Subcutaneous abdominal adipose tissue (tissue), 5 donors: ENCODE data around the gene PDZD8.
A peak's percentile ranks its signal among the peaks of the same experiment; 100 is the strongest.

Experiments
- H3K27ac ChIP-seq: one replicate; pipeline ENCODE4 v1.7.0; 2013; ENCODE audit warnings: low read depth, mild to moderate bottlenecking, inconsistent platforms, low read length, moderate library complexity
- H3K27me3 ChIP-seq, 5 donors: one replicate each; pipeline ENCODE4 v1.7.0; 2013; ENCODE audit warnings: low read length in 5 of 5, inconsistent platforms in 1 of 5; ENCODE audit not compliant: control insufficient read depth in 5 of 5, insufficient read depth in 4 of 5
- H3K36me3 ChIP-seq, 5 donors: one replicate each; pipeline ENCODE4 v1.7.0; 2013; ENCODE audit warnings: low read length in 5 of 5; ENCODE audit not compliant: control insufficient read depth in 5 of 5, insufficient read depth in 5 of 5
- H3K4me1 ChIP-seq, 5 donors: one replicate each; pipeline ENCODE4 v1.7.0; 2013; ENCODE audit warnings: low read length in 5 of 5, mild to moderate bottlenecking in 3 of 5, moderate library complexity in 1 of 5; ENCODE audit not compliant: control insufficient read depth in 5 of 5, insufficient read depth in 5 of 5
- H3K4me3 ChIP-seq, 5 donors: one replicate each; pipeline ENCODE4 v1.7.0; 2013; ENCODE audit warnings: low read length in 5 of 5, low read depth in 1 of 5
- H3K9ac ChIP-seq, 5 donors: one replicate each; pipeline ENCODE4 v1.7.0; 2013; ENCODE audit warnings: low read length in 5 of 5, mild to moderate bottlenecking in 4 of 5, moderate library complexity in 3 of 5
- H3K9me3 ChIP-seq, 5 donors: one replicate each; pipeline ENCODE4 v1.7.0; 2013; ENCODE audit warnings: low read length in 5 of 5; ENCODE audit not compliant: control insufficient read depth in 5 of 5
- donor health status: healthy.
- donor health status: healthy.
- donor health status: healthy.
- donor health status: healthy.
- donor health status: healthy.

Gene PDZD8

DNA sequence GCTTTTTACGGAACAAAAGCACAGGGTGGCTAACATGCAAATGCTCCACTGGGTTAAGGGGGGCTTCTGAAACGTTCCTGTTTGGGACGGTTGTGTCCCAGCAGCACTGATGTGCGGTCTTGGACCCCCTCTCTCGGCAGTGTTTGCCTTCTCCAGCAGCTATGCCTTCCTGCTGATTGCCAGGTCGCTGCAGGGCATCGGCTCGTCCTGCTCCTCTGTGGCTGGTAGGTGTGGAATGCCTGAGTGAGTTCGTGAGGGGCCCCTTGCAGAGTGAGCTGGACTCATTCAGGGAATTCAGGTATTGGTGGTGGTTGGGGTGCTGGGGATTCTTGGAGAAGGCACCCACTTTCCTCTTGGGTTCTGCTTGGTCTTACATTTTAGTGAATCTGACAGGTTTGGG lies 121.3 kb downstream of the PDZD8 start:
- Histone ChIP-seq H3K27me3 (peaks cover 0 to 9% (median 7%) of the 10 kb centered on the region in 5 donors), H3K9ac (no peak overlapping the region), H3K36me3 (no peaks in the 10 kb centered on the region), H3K9me3 (no peaks in the 10 kb centered on the region), H3K4me3 (no peak overlapping the region), H3K27ac (no peak overlapping the region), H3K4me1 (peaks cover 2 to 11% (median 10%) of the 10 kb centered on the region in 5 donors)

DNA sequence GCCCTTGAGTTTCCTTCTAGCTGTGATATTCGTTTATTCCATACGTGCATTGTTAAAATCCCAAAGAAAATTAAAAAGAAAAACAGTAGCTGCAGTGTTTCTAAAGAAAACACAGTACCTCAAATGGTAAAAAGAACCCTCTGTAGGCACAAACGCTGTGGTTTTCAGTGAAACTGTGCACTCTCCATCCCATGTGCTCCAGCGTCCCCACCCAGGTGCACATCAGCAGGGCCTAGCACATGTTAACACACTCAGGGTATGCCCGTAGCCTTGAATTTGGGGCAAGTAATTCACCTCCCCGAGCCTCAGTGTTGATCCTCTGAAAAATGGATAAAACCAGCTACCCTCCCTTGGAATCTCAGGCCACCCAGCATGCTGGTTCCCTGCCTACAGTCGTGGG lies 124.8 kb downstream of the PDZD8 start:
- Histone ChIP-seq H3K27me3 (peaks cover 0 to 11% (median 4%) of the 10 kb centered on the region in 5 donors), H3K36me3 (no peaks in the 10 kb centered on the region), H3K9ac (no peak overlapping the region), H3K27ac (no peak overlapping the region), H3K4me3 (no peak overlapping the region), H3K4me1 (peaks cover 2 to 11% (median 10%) of the 10 kb centered on the region in 5 donors), H3K9me3 (no peaks in the 10 kb centered on the region)

DNA sequence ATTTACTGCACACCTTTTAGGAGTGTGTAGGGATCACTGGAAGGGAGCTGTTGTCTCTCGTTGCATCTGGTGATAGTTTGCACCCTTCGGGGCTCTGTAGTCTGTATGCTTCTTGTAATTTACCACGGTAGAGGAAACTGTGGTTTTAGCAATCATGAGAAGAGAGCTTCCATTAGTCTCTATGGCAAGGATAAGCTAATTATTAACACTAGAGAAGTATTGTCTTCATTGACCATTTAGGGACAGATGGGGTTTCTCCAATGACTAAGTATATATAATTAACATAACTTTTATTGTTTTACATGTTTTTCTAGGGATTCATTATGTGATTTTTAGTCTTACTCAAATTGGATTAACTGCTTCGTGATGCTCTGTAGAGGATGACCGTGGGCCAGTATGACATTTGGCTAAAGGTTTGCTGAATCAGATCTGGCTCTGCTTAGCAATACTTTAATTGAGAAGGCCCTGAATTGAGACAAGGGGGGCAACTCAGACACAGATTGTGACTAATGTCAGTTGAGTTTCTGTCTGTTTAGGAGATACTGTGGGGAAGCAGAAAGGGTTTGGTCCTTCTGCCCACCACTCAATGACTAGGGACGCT lies 125.6 kb downstream of the PDZD8 start:
- peaks cover 0 to 15% (median 4%) of the 10 kb centered on the region in 5 donors for H3K27me3 ChIP-seq
- no peak overlapping the region for H3K4me3 ChIP-seq
- no peaks in the 10 kb centered on the region for H3K9me3 ChIP-seq
- no peak overlapping the region for H3K9ac ChIP-seq
- H3K4me1 ChIP-seq, result peaks cover 2 to 11% (median 10%) of the 10 kb centered on the region in 5 donors
- no peak overlapping the region for H3K27ac ChIP-seq
- no peaks in the 10 kb centered on the region for H3K36me3 ChIP-seq

DNA sequence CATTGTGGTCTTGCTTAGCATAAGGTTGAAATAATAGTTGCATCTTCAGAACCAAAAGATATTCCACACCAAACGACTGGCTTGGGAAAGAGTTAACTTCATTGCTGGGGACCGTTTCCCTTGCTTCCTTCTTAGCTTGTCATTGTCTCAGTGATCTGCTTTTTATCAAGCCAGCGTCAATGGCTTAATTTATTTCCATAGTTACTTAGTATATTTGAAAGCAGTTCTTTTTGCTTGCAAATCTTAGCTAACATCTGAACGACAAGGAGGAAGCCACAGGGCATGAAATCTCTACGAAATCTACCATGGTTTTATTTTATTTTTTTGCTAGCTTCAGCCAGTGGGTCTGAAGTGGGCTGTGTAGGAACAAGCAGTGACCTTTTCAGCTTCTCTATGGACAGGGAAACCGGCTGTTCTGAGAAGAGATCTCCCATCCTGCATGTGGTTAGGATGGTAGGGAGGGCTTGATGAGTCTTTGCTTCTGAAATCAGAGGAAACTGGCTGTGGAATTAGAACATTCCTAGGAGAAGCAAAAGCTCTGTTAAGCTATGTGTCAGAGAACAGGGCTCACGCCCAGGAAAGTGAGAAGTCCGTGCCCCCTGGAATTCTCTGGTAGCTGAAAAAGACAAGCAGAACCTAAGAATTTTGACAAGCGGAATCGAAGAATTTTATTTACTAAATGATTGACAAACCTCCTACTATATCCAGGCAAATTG lies 126.3 kb downstream of the PDZD8 start:
- peaks cover 2 to 11% (median 10%) of the 10 kb centered on the region in 5 donors for H3K4me1 ChIP-seq
- H3K27me3 ChIP-seq, result peaks cover 0 to 18% (median 7%) of the 10 kb centered on the region in 5 donors
- H3K9ac ChIP-seq, result no peak overlapping the region
- H3K36me3 ChIP-seq, result no peaks in the 10 kb centered on the region
- H3K27ac ChIP-seq, result no peak overlapping the region
- H3K4me3 ChIP-seq, result no peak overlapping the region
- no peaks in the 10 kb centered on the region for H3K9me3 ChIP-seq

DNA sequence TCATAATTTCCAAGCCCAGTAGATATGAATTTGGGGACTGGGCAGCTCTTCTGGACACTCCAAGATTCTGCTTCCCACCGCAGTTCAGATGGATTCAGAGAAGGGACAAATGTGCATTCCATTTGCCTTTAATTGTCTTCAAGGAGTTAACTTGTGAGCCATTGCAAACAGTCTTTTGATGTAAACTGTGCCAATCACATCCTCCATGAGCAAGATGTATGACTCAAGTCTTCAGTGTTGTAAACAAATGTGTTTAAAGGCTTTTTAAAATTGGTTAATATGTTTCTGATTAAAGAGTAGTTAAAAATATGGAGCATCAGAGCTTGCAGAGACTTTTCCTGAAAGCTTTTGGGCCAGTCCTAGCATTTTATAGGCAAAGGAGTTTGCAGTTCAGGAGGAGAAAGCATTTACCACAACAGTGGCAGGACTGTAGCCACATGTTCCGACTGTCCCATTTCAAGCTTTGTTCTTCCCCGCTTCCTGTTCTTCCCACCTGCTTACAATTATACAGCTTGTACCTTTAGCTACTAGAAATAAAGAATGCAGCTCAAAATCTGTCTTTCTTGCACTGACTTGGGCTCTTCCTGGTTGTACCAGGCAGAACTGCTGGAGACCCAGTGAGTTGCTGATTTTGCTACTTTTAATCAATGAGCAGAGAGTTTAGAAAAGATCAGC lies 128.1 kb downstream of the PDZD8 start:
- Histone ChIP-seq H3K9me3 (no peaks in the 10 kb centered on the region), H3K4me3 (no peak overlapping the region), H3K9ac (no peak overlapping the region), H3K27ac (no peak overlapping the region), H3K4me1 (no peaks in the 10 kb centered on the region), H3K27me3 (peaks cover 0 to 22% (median 12%) of the 10 kb centered on the region in 5 donors), H3K36me3 (no peaks in the 10 kb centered on the region)

DNA sequence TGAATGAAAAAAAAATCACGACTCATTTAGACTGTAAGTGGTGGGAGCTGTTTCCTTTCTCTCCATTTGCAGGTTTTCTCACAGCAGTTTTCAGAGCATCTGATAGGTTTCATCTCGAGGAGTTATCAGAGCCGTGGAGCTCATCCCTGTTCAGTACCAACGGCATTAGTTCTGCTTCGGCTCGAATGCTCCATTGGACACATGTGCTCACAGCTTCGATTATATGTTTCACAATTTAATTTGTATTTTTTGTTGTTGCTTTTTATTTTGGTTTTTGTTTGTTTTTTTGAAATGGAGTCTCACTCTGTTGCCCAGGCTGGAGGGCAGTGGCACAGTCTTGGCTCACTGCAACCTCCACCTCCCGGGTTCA lies 132.8 kb downstream of the PDZD8 start:
- no peaks in the 10 kb centered on the region for H3K9me3 ChIP-seq
- no peaks in the 10 kb centered on the region for H3K36me3 ChIP-seq
- no peak overlapping the region for H3K27ac ChIP-seq
- H3K4me3 ChIP-seq, result no peak overlapping the region
- peaks cover 11 to 31% (median 15%) of the 10 kb centered on the region in 5 donors for H3K27me3 ChIP-seq
- no peak overlapping the region for H3K9ac ChIP-seq
- H3K4me1 ChIP-seq, result peaks cover 0 to 11% (median 0%) of the 10 kb centered on the region in 5 donors

DNA sequence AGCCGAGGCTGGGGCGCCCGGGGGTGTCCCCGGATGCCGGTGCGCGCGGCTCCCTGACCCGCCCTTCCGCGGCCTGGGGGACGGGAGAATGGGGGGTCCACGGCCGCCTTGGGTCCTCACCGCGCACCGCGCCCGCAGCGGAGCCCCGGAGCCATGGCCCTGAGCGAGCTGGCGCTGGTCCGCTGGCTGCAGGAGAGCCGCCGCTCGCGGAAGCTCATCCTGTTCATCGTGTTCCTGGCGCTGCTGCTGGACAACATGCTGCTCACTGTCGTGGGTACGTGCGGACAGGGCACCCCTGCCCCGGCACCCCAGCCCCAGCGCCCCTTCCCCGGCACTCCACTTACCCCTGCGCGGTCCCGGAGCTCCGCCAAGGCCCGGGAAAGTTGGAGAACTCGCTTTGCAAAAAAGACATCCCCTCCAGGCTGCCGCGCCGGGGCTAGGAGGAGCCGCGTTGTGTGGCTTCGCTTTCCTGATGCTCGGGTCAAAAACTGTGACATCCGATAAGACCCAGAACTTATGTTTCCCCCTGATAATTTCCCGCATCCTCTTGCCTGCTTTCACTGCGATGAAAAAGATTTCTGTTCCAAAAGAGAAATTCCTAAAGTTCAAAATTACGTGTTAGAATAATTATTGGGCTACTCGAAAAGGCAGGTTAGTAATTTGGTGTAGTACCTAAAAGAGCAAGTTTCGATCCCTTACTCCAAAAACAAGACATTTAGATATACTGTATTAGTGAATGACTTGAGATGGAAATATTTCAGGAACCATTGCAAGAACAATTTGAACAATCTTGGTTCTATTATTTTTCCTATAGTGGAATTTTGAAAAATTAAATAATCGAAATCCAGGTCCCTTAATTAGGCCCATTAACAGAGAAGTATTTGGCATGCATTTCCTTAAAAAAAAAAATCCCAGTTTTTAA lies 133.4 kb downstream of the PDZD8 start:
- H3K9ac ChIP-seq, result no peak overlapping the region
- no peak overlapping the region for H3K27ac ChIP-seq
- H3K4me3 ChIP-seq, result peak overlapping the region in 1 of 5 donors; percentile 36
- no peaks in the 10 kb centered on the region for H3K9me3 ChIP-seq
- H3K4me1 ChIP-seq, result peaks cover 0 to 11% (median 0%) of the 10 kb centered on the region in 5 donors
- H3K36me3 ChIP-seq, result no peaks in the 10 kb centered on the region
- H3K27me3 ChIP-seq, result peaks cover 11 to 31% (median 15%) of the 10 kb centered on the region in 5 donors

DNA sequence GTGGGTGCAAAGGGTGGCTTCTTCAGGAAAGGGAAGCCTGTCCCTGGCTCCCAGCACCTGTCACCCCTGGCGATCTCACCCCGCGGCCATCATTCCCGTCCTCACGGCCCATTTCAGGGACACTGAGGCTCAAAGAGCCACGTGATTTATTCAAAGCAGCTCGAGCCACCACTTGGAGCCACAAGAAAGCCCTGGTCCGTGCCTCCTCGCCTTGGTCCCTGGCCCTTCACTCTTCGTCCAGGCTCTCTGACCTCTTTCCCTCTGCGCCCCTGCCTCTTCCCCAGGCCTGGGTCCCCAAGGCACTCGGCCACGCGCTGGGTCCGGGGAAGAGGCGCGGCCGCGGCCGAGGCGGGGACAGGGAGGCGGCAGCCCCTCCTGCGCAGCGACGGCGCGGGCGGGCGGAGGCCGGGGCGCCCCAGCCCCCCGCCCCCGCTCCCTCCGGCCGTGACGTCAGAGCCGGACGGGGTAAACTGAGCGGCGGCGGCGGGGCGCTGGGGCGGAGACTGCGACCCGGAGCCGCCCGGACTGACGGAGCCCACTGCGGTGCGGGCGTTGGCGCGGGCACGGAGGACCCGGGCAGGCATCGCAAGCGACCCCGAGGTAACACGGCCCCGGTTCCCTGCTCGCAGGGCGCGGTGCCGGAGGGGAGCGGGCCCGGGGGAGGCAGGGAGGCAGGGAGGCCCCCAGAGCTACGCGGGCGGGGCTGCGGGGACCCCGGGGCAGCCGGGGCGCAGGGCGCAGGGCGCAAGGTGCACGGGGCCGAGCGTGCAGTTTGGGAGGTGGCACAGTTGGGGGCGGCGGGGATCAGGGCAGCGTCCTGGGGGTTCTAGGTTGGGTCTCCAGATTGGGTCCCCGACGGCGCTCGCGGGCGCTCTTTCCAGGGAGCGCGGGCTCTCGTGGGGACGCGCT lies 134.4 kb downstream of the PDZD8 start, which contains the start of gene SLC18A2:
Gene SLC18A2 (plus strand): TSS at position 494 of the 909 bp plus-strand sequence. CDS start 580 bp downstream, outside the sequence.
- no peak within 1 kb of the TSS for H3K27ac ChIP-seq
- H3K27me3 ChIP-seq, result peaks cover 11 to 34% (median 15%) of the 10 kb centered on the region in 5 donors
- no peak within 1 kb of the TSS for H3K9ac ChIP-seq
- peaks cover 0 to 11% (median 0%) of the 10 kb centered on the region in 5 donors for H3K4me1 ChIP-seq
- H3K36me3 ChIP-seq, result no peaks in the 10 kb centered on the region
- H3K4me3 ChIP-seq, result peak within 1 kb of the TSS in 1 of 5 donors; percentile 36
- no peaks in the 10 kb centered on the region for H3K9me3 ChIP-seq
